Upper lobe of left lung (tissue), 4 donors: ENCODE data around the gene PDE4D.

Source experiments
- EP300 ChIP-seq, 4 donors: sonication (generic); formaldehyde crosslinking; IDR thresholded peaks; one replicate each; pipeline ENCODE4 v1.5.1; 2017; ENCODE audit warnings: antibody characterized with exemption in 4 of 4, control low read depth in 2 of 4
- POLR2A ChIP-seq, 4 donors: fragments of 450-650 bp; IDR thresholded peaks; one replicate each; pipeline ENCODE4 v1.5.1; 2016 to 2017; ENCODE audit warnings: antibody characterized with exemption in 4 of 4, mild to moderate bottlenecking in 2 of 4
- TF ChIP-seq, protein P1 (sequence below), 6 experiments: fragments of 450-650 bp in 4 of 6; fragments of 200-600 bp in 2 of 6; sonication (generic) in 2 of 6; IDR thresholded peaks; one replicate each; pipeline ENCODE4 v1.5.1; 2016 to 2019; ENCODE audit warnings: antibody characterized with exemption in 6 of 6

DNA sequence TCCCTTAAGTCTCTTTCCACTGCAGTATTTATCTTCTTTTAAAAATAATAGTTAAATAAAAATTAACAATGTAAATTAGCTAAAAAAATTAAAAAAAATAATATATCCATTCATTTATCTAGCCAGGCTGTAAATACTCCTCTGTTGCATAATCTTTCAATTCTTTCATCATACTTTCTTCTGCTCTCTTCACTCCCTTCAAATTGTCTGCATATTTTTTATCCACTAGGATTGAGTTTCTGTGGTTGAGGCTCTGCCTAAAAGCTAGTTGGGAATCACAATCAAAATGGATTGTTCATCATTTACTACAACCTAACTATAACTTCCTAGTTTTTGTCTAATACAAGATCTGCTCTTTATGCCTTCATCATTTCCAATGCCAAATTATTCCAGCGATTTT, 182.2 kb downstream of the PDE4D start:
- TF ChIP-seq POLR2A (IDR thresholded peaks at IDR 0.05), result no peak
- TF ChIP-seq, protein P1, sequence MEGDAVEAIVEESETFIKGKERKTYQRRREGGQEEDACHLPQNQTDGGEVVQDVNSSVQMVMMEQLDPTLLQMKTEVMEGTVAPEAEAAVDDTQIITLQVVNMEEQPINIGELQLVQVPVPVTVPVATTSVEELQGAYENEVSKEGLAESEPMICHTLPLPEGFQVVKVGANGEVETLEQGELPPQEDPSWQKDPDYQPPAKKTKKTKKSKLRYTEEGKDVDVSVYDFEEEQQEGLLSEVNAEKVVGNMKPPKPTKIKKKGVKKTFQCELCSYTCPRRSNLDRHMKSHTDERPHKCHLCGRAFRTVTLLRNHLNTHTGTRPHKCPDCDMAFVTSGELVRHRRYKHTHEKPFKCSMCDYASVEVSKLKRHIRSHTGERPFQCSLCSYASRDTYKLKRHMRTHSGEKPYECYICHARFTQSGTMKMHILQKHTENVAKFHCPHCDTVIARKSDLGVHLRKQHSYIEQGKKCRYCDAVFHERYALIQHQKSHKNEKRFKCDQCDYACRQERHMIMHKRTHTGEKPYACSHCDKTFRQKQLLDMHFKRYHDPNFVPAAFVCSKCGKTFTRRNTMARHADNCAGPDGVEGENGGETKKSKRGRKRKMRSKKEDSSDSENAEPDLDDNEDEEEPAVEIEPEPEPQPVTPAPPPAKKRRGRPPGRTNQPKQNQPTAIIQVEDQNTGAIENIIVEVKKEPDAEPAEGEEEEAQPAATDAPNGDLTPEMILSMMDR (IDR thresholded peaks at IDR 0.05), result no peak
- no peak for TF ChIP-seq EP300 (IDR thresholded peaks at IDR 0.05)
